SKM-1 (cell line): ENCODE data around the gene CAPZB.

Experiments
- DNase-seq: peaks from one replicate; lab custom pipeline; 2025; ENCODE audit not compliant: unreplicated experiment; lab: John Stamatoyannopoulos, UW

CAPZB gene

GRCh38 chr1:19469004-19469403, 16.3 kb downstream of the CAPZB start:
- no peak for DNase-seq

DNA sequence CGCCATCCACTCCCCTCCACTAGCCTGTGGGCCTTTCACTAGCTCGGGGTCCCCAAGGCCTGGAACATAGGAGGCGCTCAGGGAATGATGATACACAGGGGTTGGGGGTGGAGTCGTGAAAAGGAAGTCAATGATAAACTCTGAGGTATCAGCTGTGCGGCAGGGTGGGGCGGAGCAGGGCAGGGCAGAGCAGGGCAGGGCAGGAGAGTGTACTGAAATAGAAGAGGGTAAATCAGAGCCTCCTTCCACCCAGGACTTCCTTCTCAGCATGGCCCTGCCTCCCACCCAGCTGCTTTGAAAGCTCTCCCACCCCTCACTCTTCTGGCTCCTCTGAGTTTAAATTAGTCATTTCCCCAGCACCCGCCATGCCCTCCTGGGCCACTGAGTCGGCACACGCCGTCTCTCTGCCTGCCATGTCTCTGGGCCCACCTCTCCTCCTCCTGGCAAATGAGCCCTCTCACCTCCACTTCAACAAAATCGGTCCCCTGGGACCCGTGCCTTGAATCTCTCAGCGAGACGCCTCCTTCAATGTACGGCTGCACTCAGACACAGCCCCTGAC, 16.9 kb downstream of the CAPZB start:
- DNase-seq, result no peak

- no peak for DNase-seq
Measured at GRCh38 chr1:19467199-19468187, 17.8 kb downstream of the CAPZB start.

DNA sequence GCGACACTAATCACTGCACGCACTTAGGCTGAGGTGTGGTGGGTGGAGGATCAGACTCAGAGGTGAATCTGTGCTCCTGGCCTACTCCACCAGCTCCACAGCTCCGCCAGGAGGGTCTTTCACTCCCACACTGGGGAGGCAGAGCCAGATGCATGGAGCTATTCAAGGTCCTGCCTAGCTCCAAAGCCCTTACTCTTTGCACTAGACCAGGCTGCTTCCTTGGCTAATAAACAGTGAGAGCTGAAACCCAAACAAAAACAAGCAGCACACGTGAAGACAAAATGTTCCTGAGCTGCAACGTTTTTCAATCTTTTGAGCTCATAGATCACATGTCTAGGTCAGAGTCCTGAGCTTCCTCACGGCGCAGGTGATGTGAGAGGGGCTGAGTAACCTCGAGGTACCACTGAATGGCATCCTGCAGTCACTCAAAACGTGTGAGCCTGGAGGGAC, 19.2 kb downstream of the CAPZB start:
- DNase-seq, result no peak

DNA sequence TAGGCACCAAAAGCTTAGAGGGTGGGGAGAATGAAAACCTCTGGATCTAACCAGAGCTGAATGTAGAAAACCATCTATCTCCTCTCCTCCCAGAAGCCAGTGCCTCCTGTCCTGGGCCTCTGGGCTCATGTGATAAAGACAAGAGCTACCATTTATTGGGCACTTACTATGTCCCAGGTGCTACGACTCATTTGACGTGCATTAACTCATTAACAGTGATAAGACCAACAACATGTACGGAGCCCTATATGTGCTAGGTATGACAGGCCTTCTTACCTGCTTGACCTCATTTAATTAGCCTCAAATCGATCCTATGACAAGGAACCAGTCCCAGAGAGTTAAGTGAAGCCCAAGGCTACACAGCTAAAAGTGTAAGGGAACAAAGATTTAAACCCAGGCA, 19.7 kb downstream of the CAPZB start:
- DNase-seq, result no peak

- DNase-seq, result no peak
Measured at GRCh38 chr1:19465123-19465522, 20.2 kb downstream of the CAPZB start.

GRCh38 chr1:19464696-19465095, 20.6 kb downstream of the CAPZB start:
- no peak for DNase-seq

DNA sequence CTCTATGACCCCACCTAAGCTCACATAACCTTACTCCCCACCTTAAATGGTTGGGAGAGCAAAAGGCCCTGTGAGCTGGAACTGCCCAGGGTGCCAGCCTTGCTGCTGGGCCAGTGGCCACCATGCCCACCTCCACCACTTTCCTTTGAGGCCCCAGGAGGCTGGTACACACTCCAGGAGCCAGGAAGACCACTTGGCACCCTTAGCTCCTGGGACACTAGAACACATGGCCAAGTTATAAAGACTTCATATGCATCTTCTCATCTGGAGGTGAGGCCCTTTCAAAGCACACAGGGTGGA, 21.9 kb downstream of the CAPZB start:
- DNase-seq, result no peak

DNA sequence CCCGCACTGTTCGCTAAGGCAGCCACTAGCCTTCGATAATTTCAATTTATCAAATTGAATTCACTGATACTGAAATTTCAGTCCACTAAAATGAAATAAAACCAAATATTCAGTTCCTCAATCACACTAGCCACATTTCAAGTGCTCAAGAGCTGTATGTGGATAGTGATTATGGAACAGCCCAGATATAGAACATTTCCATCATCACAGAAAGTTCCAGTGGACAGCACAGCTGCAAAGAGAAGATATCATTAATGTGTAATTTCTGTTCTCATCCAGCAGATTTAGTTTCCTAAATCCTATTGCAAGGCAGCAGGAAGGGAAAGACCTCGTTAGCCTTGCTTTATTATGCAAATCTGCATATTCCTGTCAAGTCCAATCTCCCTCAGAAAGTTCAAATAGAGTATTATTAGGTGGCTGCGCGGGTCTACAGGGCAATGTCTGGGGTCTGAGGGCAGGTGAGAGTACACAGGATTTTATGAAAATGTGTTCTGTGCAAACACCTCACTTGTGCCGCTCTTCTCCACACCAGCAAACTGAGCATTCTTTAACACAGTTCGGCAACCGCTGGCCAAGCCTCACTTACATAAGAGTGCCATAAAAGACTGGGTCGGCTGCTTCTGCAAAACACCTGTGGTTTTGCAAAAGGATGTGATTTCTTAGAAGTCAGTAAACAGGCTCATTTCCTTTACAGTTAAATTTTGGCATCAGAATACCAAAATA, 22.4 kb downstream of the CAPZB start:
- DNase-seq, result no peak

DNA sequence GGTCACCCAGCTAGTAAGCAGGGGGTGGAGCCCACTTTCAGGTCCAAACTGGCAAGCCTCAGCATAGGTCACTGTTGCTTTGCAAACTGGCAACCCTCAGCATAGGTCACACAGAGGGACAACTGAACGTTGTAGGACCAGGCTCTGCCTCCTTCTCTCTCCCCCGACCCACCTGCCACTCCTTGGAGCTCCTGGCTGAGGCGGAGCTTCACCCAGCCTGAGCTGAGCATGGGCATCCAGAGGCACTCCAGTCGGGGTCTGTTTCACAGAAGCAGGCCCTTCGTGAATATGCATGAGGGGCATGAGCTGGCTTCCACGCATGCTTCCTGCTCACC, 24.2 kb downstream of the CAPZB start:
- DNase-seq, result no peak

DNA sequence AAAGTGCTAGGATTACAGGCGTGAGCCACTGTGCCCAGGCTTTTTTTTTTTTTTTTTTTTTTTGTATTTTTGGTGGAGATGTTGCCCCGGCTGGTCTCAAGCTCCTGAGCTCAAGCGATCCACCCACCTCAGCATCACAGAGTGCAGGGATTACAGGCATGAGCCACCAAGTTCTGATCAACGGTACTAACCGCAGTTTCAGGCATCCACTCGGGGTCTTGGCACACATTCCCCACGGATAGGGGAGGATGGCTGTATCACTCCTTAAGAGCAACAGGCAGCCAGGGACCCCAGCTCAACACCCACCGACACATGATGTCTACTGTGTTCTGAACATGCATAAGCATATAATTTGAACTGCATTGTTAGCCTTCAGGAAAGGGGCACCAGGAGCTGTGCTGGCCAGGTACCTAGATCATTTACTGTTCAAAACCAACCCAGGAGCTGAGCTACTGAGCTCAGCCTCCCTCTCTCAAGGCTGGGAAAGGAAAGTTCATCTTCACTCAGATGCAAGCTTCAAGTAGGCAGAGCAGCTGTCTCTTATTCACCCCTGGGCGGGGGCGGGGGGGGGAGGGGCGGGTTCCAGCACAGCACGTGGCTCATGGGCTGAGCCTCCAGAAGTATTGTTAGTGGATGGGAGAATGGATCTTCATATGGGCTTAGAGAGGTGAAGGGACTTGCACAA, 24.7 kb downstream of the CAPZB start:
- no peak for DNase-seq

DNA sequence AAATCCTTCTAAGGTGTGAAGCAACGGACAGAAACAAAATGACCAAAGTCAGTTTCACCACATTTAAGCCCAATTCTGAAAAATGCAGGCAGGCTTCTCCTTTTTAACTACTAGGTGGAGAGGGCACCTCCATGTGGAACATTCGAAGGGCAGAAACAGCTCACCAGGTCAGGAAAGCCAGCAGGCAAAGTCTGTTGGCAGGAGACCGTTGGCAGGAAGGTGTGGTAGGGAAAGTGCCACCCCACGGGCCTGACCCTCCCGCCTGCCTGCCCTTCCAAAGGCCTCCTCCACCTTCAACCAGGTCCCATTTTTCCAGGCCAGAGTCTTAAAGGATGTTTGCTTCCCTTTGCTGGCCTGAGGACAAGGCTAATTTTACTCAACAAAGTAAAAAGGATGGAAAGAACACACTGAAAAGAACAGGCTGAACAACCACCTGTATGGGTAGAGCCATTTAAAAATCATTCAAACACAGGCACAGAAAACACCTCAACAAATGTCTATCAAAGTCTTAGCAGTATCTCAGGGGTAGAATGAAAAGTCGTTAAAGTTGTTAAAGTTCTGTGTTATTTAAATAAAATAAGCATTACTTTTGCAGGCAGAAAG, 26.4 kb downstream of the CAPZB start:
- DNase-seq, result no peak

DNA sequence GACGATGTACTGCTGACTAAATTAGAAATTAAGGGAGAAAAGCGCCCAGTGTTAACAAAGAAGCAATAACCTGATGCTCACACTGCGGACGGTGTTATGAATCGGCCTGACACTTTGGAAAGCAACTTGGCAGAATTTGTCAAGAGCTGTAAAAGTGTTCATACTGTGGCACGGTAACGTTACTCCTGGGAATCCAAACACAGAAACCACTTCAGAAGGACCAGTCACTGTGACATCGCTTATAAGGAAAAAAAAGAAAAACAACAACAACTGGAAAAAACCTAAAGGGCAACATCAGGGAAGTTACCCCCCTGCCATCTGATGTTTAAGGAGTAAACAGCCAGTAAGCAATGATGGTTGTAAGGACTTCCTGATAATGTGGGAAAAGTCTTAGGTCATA, 27.7 kb downstream of the CAPZB start:
- DNase-seq, result no peak

GRCh38 chr1:19456968-19457441, 28.3 kb downstream of the CAPZB start:
- DNase-seq, result no peak

DNA sequence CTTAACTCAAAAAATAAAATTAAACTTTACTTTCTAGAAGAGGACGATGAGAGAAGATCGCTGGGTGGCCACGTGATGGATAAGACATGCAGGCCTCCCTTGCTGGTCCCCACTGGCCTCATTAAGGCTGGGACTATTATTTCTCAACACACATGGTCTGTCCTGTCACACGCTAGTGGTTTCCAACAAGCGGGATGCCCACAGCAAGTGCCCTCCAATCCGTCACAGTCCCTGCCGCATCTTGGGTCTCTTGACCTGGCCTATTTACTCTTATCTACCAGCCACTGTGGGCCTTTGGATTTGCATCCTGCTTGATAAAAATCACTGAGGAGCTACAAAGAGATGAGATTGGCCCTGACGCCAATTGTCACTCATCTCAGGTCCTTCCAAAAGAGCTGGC, 30.0 kb downstream of the CAPZB start:
- no peak for DNase-seq

GRCh38 chr1:19454265-19455146, 30.8 kb downstream of the CAPZB start:
- no peak for DNase-seq

GRCh38 chr1:19453741-19454201, 31.6 kb downstream of the CAPZB start:
- no peak for DNase-seq

- DNase-seq, result no peak
Measured at GRCh38 chr1:19452221-19452663, 33.1 kb downstream of the CAPZB start.

DNA sequence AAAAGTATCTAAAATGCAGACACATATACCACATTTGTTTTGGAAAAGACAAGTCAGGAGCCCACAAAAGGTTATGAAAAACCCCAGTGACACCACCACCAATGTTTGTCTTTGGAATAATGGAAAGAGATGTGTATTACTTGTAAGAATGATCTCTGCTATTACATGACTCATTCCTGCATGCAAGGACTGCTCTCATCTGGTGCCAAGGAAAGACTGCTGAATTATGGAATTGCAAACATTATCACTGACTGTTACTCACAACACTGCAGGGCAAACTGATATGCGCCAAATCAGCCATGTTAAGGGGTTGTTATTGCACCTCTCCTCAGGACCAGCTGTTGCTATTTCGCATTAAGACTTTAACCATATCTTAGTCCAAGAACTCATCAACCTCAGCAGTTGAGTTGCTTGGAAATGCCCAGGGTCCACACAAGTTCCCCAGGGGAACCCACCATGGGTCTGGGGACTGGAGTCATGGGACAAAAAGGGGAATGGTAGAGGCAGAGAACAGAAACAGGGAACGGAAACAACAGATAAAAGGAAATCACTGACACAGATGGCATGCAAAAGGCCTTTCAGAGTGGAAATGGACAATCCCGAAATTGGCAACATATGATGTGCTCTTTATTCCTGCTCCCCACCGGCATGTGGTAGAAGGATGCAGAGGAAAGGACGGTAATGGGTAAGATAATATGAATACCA, 34.4 kb downstream of the CAPZB start:
- no peak for DNase-seq
